Measurements from ENCODE around the gene KRT17. TPM values are rescaled to one million over a fixed set of nuclear protein-coding genes. Genes with fewer than 3 reads are reported as not detected.

Gene KRT17
- total RNA-seq, 3 donors from 2014 or later = 1.9 to 1,676 (median 1,373) TPM

DNA sequence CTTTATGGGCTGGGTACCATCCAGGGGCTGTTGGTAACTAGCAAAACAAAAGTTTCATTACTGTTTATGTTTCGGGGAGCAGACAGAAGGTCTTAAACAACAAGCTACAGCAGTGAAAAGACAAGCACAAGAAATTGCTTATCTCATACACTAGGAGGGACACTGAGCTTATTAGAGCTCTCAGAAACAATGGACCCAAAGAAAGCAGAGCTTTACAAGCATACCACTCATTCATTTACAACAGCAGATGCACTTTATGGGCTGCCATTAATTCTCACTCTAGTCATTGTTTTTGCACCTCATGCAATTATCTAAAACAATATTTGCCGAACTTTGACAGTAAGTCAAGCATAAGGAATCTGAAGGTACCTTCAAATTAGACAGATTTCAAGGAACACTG lies 21.9 kb downstream of the KRT17 start:
- Histone ChIP-seq H3K9me3 (no peaks in the 10 kb centered on the region), H3K36me3 (no peaks in the 10 kb centered on the region), H3K27ac (no peak overlapping the region), H3K4me1 (no peaks in the 10 kb centered on the region), H3K27me3 (no peaks in the 10 kb centered on the region), H3K4me3 (no peak overlapping the region)
- TF ChIP-seq, protein P1, sequence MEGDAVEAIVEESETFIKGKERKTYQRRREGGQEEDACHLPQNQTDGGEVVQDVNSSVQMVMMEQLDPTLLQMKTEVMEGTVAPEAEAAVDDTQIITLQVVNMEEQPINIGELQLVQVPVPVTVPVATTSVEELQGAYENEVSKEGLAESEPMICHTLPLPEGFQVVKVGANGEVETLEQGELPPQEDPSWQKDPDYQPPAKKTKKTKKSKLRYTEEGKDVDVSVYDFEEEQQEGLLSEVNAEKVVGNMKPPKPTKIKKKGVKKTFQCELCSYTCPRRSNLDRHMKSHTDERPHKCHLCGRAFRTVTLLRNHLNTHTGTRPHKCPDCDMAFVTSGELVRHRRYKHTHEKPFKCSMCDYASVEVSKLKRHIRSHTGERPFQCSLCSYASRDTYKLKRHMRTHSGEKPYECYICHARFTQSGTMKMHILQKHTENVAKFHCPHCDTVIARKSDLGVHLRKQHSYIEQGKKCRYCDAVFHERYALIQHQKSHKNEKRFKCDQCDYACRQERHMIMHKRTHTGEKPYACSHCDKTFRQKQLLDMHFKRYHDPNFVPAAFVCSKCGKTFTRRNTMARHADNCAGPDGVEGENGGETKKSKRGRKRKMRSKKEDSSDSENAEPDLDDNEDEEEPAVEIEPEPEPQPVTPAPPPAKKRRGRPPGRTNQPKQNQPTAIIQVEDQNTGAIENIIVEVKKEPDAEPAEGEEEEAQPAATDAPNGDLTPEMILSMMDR (IDR thresholded peaks at IDR 0.05) = no peak
- TF ChIP-seq POLR2AphosphoS5 (IDR thresholded peaks at IDR 0.05) (no peak), POLR2A (IDR thresholded peaks at IDR 0.05) (no peak)
- no peak for DNase-seq (ENCODE audit: low spot score in 2 of 2)
- intact Hi-C loops (cut with DNase I; ENCODE audit: low total_unique reads) = loop anchor here (5.0 kb wide), 1 partner anchor 1870 kb away; the partner anchor contains the start of gene MIEN1

DNA sequence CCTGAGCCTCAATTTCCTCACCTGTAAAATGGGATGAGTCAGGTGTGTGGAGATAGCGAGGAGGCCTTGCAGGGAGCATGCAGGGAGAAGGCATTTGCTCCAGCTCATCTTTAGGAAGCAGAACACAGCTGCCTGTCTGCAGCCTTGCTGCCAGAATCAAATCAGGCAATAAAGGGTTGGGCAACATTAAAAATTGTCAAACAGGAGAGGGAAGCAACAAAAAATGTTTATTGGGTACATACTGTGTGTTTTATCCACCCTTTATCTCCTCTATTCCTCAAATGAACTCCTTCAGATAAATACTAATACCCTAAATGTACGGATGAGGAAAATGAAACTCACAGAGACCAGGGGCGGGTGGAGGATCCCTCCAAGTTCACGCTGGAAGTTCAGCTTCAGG lies 24.1 kb downstream of the KRT17 start:
- Histone ChIP-seq H3K27ac (no peak overlapping the region), H3K27me3 (no peaks in the 10 kb centered on the region), H3K36me3 (no peaks in the 10 kb centered on the region), H3K9me3 (no peaks in the 10 kb centered on the region), H3K4me1 (no peaks in the 10 kb centered on the region), H3K4me3 (no peak overlapping the region)
- intact Hi-C loops (cut with DNase I; ENCODE audit: low total_unique reads) = loop anchor here (5.0 kb wide), 1 partner anchor 1868 kb away; the partner anchor contains the start of gene MIEN1
- DNase-seq (ENCODE audit: low spot score in 2 of 2) = no peak
- no peak for TF ChIP-seq POLR2A (IDR thresholded peaks at IDR 0.05)
- TF ChIP-seq, protein P1 (IDR thresholded peaks at IDR 0.05) = no peak
- no peak for TF ChIP-seq POLR2AphosphoS5 (IDR thresholded peaks at IDR 0.05)

DNA sequence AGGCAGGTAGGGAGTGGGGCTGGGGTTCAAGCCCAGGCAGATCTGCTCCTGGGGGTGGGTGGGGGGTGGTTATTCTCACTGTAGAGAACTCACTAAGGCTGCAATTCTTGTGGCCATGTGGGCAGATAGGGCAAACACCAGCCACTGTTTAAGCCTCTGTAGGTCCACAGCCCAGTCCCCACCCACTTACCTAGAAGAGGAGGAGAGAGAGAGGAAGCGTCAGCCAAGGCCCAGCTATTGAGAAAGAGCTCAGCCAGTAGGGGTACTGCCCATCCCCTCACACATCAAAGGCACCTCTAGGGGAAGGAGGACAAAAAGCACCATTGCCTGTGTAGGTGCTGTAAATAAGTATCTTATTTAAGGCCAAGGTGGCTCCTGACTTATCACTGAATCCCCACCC lies 24.7 kb downstream of the KRT17 start:
- H3K9me3 ChIP-seq = no peaks in the 10 kb centered on the region
- H3K27me3 ChIP-seq = no peaks in the 10 kb centered on the region
- no peaks in the 10 kb centered on the region for H3K4me1 ChIP-seq
- intact Hi-C loops (cut with DNase I; ENCODE audit: low total_unique reads) = loop anchor here (5.0 kb wide), 1 partner anchor 1867 kb away; the partner anchor contains the start of gene MIEN1
- H3K36me3 ChIP-seq = no peaks in the 10 kb centered on the region
- H3K4me3 ChIP-seq = no peak overlapping the region
- no peak overlapping the region for H3K27ac ChIP-seq
- DNase-seq (ENCODE audit: low spot score in 2 of 2) = no peak
- no peak for TF ChIP-seq POLR2AphosphoS5 (IDR thresholded peaks at IDR 0.05)
- TF ChIP-seq, protein P1 (IDR thresholded peaks at IDR 0.05) = no peak
- no peak for TF ChIP-seq POLR2A (IDR thresholded peaks at IDR 0.05)

DNA sequence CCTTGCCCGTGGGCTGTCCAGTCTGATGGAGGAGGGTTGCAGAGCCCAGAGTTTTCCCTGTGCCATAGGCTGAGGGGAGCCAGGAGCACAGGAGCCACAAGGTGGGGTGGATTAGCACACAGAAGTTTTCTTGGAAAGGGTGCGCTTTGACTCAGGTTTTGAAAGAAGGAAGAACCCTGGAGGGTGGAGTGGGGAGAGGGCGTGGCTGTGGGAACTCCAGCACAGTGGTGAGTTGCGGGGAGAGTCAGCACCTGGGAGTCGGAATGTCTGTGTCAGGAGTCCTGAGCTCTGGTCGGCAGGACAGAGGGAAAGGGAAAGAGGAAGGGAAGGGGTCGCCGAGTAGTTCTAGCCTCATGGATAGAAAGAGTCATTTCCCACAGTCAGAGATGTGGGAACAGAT lies 28.8 kb downstream of the KRT17 start:
- Histone ChIP-seq H3K27ac (no peak overlapping the region), H3K4me1 (no peaks in the 10 kb centered on the region), H3K36me3 (no peaks in the 10 kb centered on the region), H3K27me3 (no peaks in the 10 kb centered on the region), H3K4me3 (no peak overlapping the region), H3K9me3 (no peaks in the 10 kb centered on the region)
- TF ChIP-seq, protein P1 (IDR thresholded peaks at IDR 0.05) = no peak
- TF ChIP-seq POLR2A (IDR thresholded peaks at IDR 0.05) (no peak), POLR2AphosphoS5 (IDR thresholded peaks at IDR 0.05) (no peak)
- intact Hi-C loops (cut with DNase I; ENCODE audit: low total_unique reads) = no loop called here
- no peak for DNase-seq (ENCODE audit: low spot score in 2 of 2)

DNA sequence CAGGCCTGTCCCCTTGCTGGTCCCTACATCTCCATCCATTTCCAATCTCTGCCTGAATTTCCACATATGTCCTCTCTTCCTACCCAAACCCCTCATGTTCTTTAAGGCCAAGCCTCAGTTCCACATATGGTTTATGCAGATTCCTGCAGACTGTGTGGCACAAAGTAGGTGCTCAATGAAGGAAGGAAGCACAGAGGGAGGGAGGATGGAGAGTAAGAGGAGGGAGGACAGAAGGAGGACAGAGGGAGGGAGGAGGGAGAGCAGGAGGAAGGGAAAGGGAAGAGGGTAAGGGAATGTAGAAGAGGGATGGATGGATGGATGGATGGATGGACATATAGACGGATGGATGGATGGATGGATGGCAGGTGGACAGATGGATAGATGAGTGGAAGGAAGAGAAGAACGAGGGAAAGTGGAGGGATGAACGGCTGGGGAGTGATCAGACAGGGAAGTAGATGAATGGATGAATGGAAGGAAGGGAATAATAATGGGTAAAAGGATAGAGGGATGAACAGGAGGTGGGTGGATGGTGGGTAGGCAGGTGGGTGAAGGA lies 29.9 kb downstream of the KRT17 start:
- intact Hi-C loops (cut with DNase I; ENCODE audit: low total_unique reads) = no loop called here
- DNase-seq (ENCODE audit: low spot score in 2 of 2) = no peak
- Histone ChIP-seq H3K4me3 (no peak overlapping the region), H3K27ac (no peak overlapping the region), H3K9me3 (no peaks in the 10 kb centered on the region), H3K36me3 (no peaks in the 10 kb centered on the region), H3K27me3 (no peaks in the 10 kb centered on the region), H3K4me1 (no peaks in the 10 kb centered on the region)
- TF ChIP-seq POLR2AphosphoS5 (IDR thresholded peaks at IDR 0.05) (no peak), POLR2A (IDR thresholded peaks at IDR 0.05) (no peak)
- TF ChIP-seq, protein P1 (IDR thresholded peaks at IDR 0.05) = no peak
